GM12878 (cell line): Measurements from ENCODE around the gene OR2AT4.
"Not testable (repeated sequence)": the region's sequence is repeated elsewhere in the genome, so short reads cannot be mapped to it uniquely, and the experiment has no call there.

ENCODE experiments used
- CEBPB ChIP-seq, 2 experiments: fragments of 150-350 bp in 1 of 2; IDR thresholded peaks; 2 replicates each; pipeline ENCODE4 v1.6.1; 2012 to 2014; ENCODE audit warnings: low read depth in 2 of 2, low read length in 2 of 2, borderline replicate concordance in 1 of 2, inconsistent platforms in 1 of 2
- CTCF ChIP-seq, 3 experiments: IDR thresholded peaks in 2 of 3; conservative IDR thresholded peaks in 1 of 3; 2 replicates each; pipeline ENCODE4 v1.5.1; 2011; ENCODE audit warnings: low read depth in 3 of 3, low read length in 3 of 3, mild to moderate bottlenecking in 3 of 3, control low read depth in 2 of 3, moderate library complexity in 2 of 3, inconsistent platforms in 1 of 3, mixed read lengths in 1 of 3; ENCODE audit not compliant: control insufficient read depth in 2 of 3, insufficient read depth in 1 of 3; ENCODE audit errors: extremely low read depth in 1 of 3
- EZH2 ChIP-seq: IDR thresholded peaks from 2 replicates; pipeline ENCODE4 v1.6.1; 2012; ENCODE audit warnings: low read depth, mild to moderate bottlenecking, control low read depth, inconsistent platforms, low read length, borderline replicate concordance; ENCODE audit not compliant: control insufficient read depth
- HCFC1 ChIP-seq: fragments of 150-350 bp; IDR thresholded peaks from 2 replicates; pipeline ENCODE4 v1.6.1; 2014; ENCODE audit warnings: low read length
- JUNB ChIP-seq: IDR thresholded peaks from 2 replicates; pipeline ENCODE4 v1.6.1; 2016; ENCODE audit warnings: antibody characterized with exemption, mild to moderate bottlenecking
- POLR2A ChIP-seq: IDR thresholded peaks from 2 replicates; pipeline ENCODE4 v1.6.1; 2011; ENCODE audit warnings: low read depth, mild to moderate bottlenecking, low read length
- RELA ChIP-seq: fragments of 450-650 bp; IDR thresholded peaks from 2 replicates; pipeline ENCODE4 v1.8.0; 2014; ENCODE audit warnings: borderline replicate concordance; ENCODE audit not compliant: partially characterized antibody
- RFX5 ChIP-seq: IDR thresholded peaks from 2 replicates; pipeline ENCODE4 v1.6.1; 2011; ENCODE audit warnings: low read depth, low read length, improper control_type of control experiment
- ZNF274 ChIP-seq: IDR thresholded peaks from one replicate; pipeline ENCODE4 v1.8.0; 2011; ENCODE audit not compliant: insufficient read length, insufficient read depth
- ZNF384 ChIP-seq: IDR thresholded peaks from 2 replicates; pipeline ENCODE4 v1.6.1; 2012; ENCODE audit warnings: low read depth, mild to moderate bottlenecking, low read length, improper control_type of control experiment, borderline replicate concordance
- TF ChIP-seq, protein P1 (sequence below): IDR thresholded peaks from 2 replicates; pipeline ENCODE4 v1.6.1; 2011; ENCODE audit warnings: low read depth, mild to moderate bottlenecking, low read length, moderate library complexity, borderline replicate concordance; ENCODE audit errors: extremely low read depth

GRCh38 chr11:75098835-75099439, 2.3 kb upstream of the OR2AT4 start:
- TF ChIP-seq CEBPB (IDR thresholded peaks at IDR 0.05; ENCODE audit: borderline replicate concordance in 1 of 2, low read depth in 2 of 2, low read length in 2 of 2); ZNF274; RFX5; CTCF (IDR thresholded peaks at IDR 0.05 in 2 of 3, conservative IDR thresholded peaks at IDR 0.05 in 1 of 3; ENCODE audit: control insufficient read depth in 2 of 3, extremely low read depth in 1 of 3, insufficient read depth in 1 of 3, low read depth in 3 of 3, low read length in 3 of 3); EZH2; RELA; ZNF384; HCFC1; POLR2A; JUNB: not testable (repeated sequence)
- TF ChIP-seq, protein P1, sequence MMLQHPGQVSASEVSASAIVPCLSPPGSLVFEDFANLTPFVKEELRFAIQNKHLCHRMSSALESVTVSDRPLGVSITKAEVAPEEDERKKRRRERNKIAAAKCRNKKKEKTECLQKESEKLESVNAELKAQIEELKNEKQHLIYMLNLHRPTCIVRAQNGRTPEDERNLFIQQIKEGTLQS: not testable (repeated sequence)
